Upper lobe of left lung (tissue), 6 donors: ENCODE data around the gene MBP. TPM values are rescaled to one million over a fixed set of nuclear protein-coding genes. Genes with fewer than 3 reads are reported as not detected.

ENCODE experiments used
- ATAC-seq, 2 donors: fragments of 200-7000 bp; cut with Tn5 transposase; one replicate each; pipeline ENCODE4 v1.9.1; 2022; ENCODE audit warnings: mild to moderate bottlenecking in 2 of 2, moderate library complexity in 2 of 2; ENCODE audit not compliant: low FRiP score in 2 of 2
- DNase-seq, 2 donors: peaks; one replicate each; pipeline ENCODE4 v3.0.0-alpha.2; 2019 to 2020
- H3K27ac ChIP-seq, 4 donors: fragments of 200-600 bp; sonication (generic); one replicate each; pipeline ENCODE4 v1.5.1; 2016 to 2019
- H3K27me3 ChIP-seq, 4 donors: fragments of 200-600 bp; sonication (generic); one replicate each; pipeline ENCODE4 v1.5.1; 2017 to 2019
- H3K36me3 ChIP-seq, 4 donors: fragments of 200-600 bp; sonication (generic); one replicate each; pipeline ENCODE4 v1.5.1; 2016 to 2019
- H3K4me1 ChIP-seq, 4 donors: fragments of 200-600 bp; sonication (generic); one replicate each; pipeline ENCODE4 v1.5.1; 2018 to 2019
- H3K4me3 ChIP-seq, 4 donors: fragments of 200-600 bp; sonication (generic); one replicate each; pipeline ENCODE4 v1.5.1; 2017 to 2019; ENCODE audit warnings: mild to moderate bottlenecking in 2 of 4, moderate library complexity in 1 of 4
- H3K9me3 ChIP-seq, 4 donors: fragments of 200-600 bp; sonication (generic); one replicate each; pipeline ENCODE4 v1.5.1; 2018 to 2019
- EP300 ChIP-seq, 4 donors: sonication (generic); formaldehyde crosslinking; IDR thresholded peaks; one replicate each; pipeline ENCODE4 v1.5.1; 2017; ENCODE audit warnings: antibody characterized with exemption in 4 of 4, control low read depth in 2 of 4
- POLR2A ChIP-seq, 4 donors: fragments of 450-650 bp; IDR thresholded peaks; one replicate each; pipeline ENCODE4 v1.5.1; 2016 to 2017; ENCODE audit warnings: antibody characterized with exemption in 4 of 4, mild to moderate bottlenecking in 2 of 4
- POLR2AphosphoS5 ChIP-seq, 2 donors: sonication (generic); formaldehyde crosslinking; IDR thresholded peaks; one replicate each; pipeline ENCODE4 v1.5.1; 2017; ENCODE audit warnings: antibody characterized with exemption in 2 of 2
- WGBS, 2 donors: methylation state at CpG; one replicate each; pipeline ENCODE4 v1.1.5; 2017 to 2018; 5-methylcytosine and 5-hydroxymethylcytosine counted together
- total RNA-seq, 6 donors: library from RNA; depleted of rRNA in 4 of 6; stranded (reverse); fragments of >200 nt in 4 of 6; gene quantifications; one replicate each; pipeline versions ENCODE4 v1.1.0 to v1.2.1, GENCODE V29; 2016 to 2021
- TF ChIP-seq, protein P1 (sequence below), 6 experiments: fragments of 450-650 bp in 4 of 6; fragments of 200-600 bp in 2 of 6; sonication (generic) in 2 of 6; IDR thresholded peaks; one replicate each; pipeline ENCODE4 v1.5.1; 2016 to 2019; ENCODE audit warnings: antibody characterized with exemption in 6 of 6
- donor health status: DM: no; HTN: no; CAD: no; lungs with moderate emphysema.
- donor health status: DM: no; HTN: yes; CAD: no; lungs with severe emphysema.

Gene MBP
- total RNA-seq, 6 donors from 2014 or later: 55.5 to 87.6 (median 68.8) TPM

DNA sequence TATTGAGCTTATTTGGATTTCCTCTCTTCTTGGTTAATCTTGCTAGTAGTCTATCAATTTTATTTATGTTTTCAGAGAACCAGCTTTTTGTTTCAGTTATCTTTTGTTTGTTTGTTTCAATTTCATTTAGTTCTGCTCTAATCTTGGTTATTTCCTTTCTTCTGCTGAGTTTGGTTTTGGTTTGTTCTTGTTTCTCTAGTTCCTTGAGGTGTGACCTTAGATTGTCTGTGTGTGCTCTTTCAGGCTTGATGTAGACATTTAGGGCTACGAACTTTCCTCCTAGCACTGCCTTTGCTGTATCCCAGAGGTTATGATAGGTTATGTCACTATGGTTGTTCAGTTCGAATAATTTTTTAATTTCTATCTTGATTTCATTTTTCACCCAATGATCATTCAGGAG lies 168.6 kb downstream of the MBP start:
- Histone ChIP-seq H3K4me1 (peaks cover under 1 to 8% (median 6%) of the 10 kb centered on the region in 4 donors), H3K36me3 (peaks cover 0 to 32% (median 15%) of the 10 kb centered on the region in 4 donors), H3K27me3 (no peaks in the 10 kb centered on the region), H3K27ac (no peak overlapping the region), H3K4me3 (no peak overlapping the region), H3K9me3 (no peaks in the 10 kb centered on the region)
- 86 to 92% methylated on average over 2 of the region's 2 CpGs for WGBS, 2 donors
- no peak for DNase-seq
- TF ChIP-seq, protein P1, sequence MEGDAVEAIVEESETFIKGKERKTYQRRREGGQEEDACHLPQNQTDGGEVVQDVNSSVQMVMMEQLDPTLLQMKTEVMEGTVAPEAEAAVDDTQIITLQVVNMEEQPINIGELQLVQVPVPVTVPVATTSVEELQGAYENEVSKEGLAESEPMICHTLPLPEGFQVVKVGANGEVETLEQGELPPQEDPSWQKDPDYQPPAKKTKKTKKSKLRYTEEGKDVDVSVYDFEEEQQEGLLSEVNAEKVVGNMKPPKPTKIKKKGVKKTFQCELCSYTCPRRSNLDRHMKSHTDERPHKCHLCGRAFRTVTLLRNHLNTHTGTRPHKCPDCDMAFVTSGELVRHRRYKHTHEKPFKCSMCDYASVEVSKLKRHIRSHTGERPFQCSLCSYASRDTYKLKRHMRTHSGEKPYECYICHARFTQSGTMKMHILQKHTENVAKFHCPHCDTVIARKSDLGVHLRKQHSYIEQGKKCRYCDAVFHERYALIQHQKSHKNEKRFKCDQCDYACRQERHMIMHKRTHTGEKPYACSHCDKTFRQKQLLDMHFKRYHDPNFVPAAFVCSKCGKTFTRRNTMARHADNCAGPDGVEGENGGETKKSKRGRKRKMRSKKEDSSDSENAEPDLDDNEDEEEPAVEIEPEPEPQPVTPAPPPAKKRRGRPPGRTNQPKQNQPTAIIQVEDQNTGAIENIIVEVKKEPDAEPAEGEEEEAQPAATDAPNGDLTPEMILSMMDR (IDR thresholded peaks at IDR 0.05): no peak
- no peak for TF ChIP-seq EP300 (IDR thresholded peaks at IDR 0.05)
- no peak for TF ChIP-seq POLR2A (IDR thresholded peaks at IDR 0.05)
- no peak for TF ChIP-seq POLR2AphosphoS5 (IDR thresholded peaks at IDR 0.05)
- no peak for ATAC-seq

DNA sequence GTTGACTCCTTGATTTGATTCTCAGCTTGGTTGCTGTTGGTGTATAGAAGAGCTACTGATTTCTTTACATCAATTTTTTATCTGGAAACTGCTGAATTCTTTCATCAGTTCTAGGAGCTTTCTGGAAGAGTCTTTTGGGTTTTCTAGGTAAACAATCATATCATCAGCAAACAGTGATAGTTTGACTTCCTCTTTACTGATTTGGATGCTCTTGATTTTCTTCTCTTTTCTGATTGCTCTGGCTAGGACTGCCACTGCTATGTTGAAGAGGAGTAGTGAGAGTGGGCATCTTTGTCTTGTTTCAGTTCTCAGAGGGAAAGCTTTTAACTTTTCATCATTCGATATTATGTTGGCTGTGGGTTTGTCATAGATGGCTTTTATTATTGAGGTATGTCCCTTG lies 169.7 kb downstream of the MBP start:
- H3K27ac ChIP-seq: no peak overlapping the region
- no peak overlapping the region for H3K4me3 ChIP-seq
- H3K9me3 ChIP-seq: no peaks in the 10 kb centered on the region
- no peaks in the 10 kb centered on the region for H3K27me3 ChIP-seq
- H3K36me3 ChIP-seq: peaks cover 0 to 37% (median 13%) of the 10 kb centered on the region in 4 donors
- 96 to 100% methylated on average over 1 of the region's 1 CpG for WGBS, 2 donors
- ATAC-seq (no peak), DNase-seq (no peak)
- TF ChIP-seq EP300 (IDR thresholded peaks at IDR 0.05) (no peak), POLR2A (IDR thresholded peaks at IDR 0.05) (no peak), POLR2AphosphoS5 (IDR thresholded peaks at IDR 0.05) (no peak)
- TF ChIP-seq, protein P1 (IDR thresholded peaks at IDR 0.05): no peak
- H3K4me1 ChIP-seq: peaks cover 6 to 17% (median 12%) of the 10 kb centered on the region in 4 donors

- peaks cover 0 to 56% (median 19%) of the 10 kb centered on the region in 4 donors for H3K36me3 ChIP-seq
- no peak overlapping the region for H3K4me3 ChIP-seq
- TF ChIP-seq POLR2A (IDR thresholded peaks at IDR 0.05): no peak
- TF ChIP-seq EP300 (IDR thresholded peaks at IDR 0.05): no peak
- TF ChIP-seq, protein P1 (IDR thresholded peaks at IDR 0.05): no peak
- TF ChIP-seq POLR2AphosphoS5 (IDR thresholded peaks at IDR 0.05): no peak
- WGBS, 2 donors: 95 to 96% methylated on average over 11 to 16 of the region's 16 CpGs
- H3K27ac ChIP-seq: no peak overlapping the region
- no peaks in the 10 kb centered on the region for H3K27me3 ChIP-seq
- ATAC-seq: no peak
- peaks cover 6 to 33% (median 21%) of the 10 kb centered on the region in 4 donors for H3K4me1 ChIP-seq
- no peaks in the 10 kb centered on the region for H3K9me3 ChIP-seq
- no peak for DNase-seq
Measured at GRCh38 chr18:76960528-76961035, 172.0 kb downstream of the MBP start.

DNA sequence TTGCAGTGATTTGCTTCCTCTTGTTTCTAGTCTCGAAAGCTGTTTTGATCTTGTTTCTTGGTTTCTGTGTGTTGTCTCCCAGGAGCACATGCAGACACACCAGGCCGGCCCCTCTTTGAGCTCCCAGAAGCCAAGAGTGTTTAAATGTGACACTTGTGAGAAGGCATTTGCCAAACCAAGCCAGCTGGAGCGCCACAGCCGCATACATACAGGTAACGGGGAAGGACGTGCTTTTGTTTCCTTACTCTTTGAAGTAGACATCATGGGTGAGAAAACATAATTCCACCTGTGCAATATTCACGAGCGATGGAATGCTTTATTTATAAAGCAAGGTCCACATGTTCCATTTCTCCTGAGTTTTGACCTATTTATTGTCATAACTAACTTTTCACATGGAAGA lies 173.0 kb downstream of the MBP start:
- no peaks in the 10 kb centered on the region for H3K27me3 ChIP-seq
- DNase-seq (no peak), ATAC-seq (no peak)
- H3K4me3 ChIP-seq: no peak overlapping the region
- H3K4me1 ChIP-seq: peaks cover 6 to 33% (median 21%) of the 10 kb centered on the region in 4 donors
- H3K36me3 ChIP-seq: peaks cover 0 to 56% (median 19%) of the 10 kb centered on the region in 4 donors
- peak overlapping the region in 3 of 4 donors; percentile 48 to 64 (median 51) for H3K27ac ChIP-seq
- WGBS, 2 donors: 80 to 83% methylated on average over 8 of the region's 8 CpGs
- TF ChIP-seq EP300 (IDR thresholded peaks at IDR 0.05) (no peak), POLR2AphosphoS5 (IDR thresholded peaks at IDR 0.05) (no peak), POLR2A (IDR thresholded peaks at IDR 0.05) (no peak)
- TF ChIP-seq, protein P1 (IDR thresholded peaks at IDR 0.05): no peak
- no peaks in the 10 kb centered on the region for H3K9me3 ChIP-seq
